Measurements from ENCODE around the gene SHOC1. TPM values are rescaled to one million over a fixed set of nuclear protein-coding genes. Genes with fewer than 3 reads are reported as not detected.

The SHOC1 gene
- total and polyA plus RNA-seq, 2 of the 4 experiments (the other 2 are of a cell fraction) = 0.03 TPM; not detected in 1

GRCh38 chr9:111836311-111836710, 41.6 kb upstream of the SHOC1 start:
- Histone ChIP-seq H3K4ac (ENCODE audit: low read depth, low read length) (no peak overlapping the region), H2AK9ac (replicated peaks; ENCODE audit: low read depth, low read length, poor library complexity) (no peak overlapping the region), H3K4me1 (ENCODE audit: control insufficient read depth, insufficient read depth, low read length) (no peaks in the 10 kb centered on the region; the same call in 1 of the 2 replicates), H2BK120ac (ENCODE audit: low read depth, low read length) (no peak overlapping the region), H2AK5ac (ENCODE audit: low read depth, low read length) (no peak overlapping the region), H3K18ac (ENCODE audit: low read depth, low read length) (no peak overlapping the region), H3K27me3 (ENCODE audit: control insufficient read depth, insufficient read depth, low read length) (no peaks in the 10 kb centered on the region), H4K5ac (ENCODE audit: low read depth, low read length) (no peak overlapping the region), H4K8ac (ENCODE audit: low read depth in 2 of 2, low read length in 2 of 2) (no peak overlapping the region), H3K4me2 (ENCODE audit: low read depth, low read length) (no peak overlapping the region), H3K14ac (replicated peaks; ENCODE audit: low read depth, low read length) (no peak overlapping the region), H2AFZ (replicated peaks; ENCODE audit: low read length, poor library complexity) (no peak overlapping the region), H3K23ac (ENCODE audit: low read depth, low read length) (no peak overlapping the region), H3K79me1 (ENCODE audit: low read depth in 1 of 2, low read length in 2 of 2) (0 out of 4 replicates have a peak, but pooled peaks cover 0 to 3% of the 10 kb centered on the region in 2 experiments), H2BK15ac (ENCODE audit: low read depth, low read length) (no peak overlapping the region), H3K9ac (ENCODE audit: low read depth, low read length) (no peak overlapping the region), H4K91ac (ENCODE audit: insufficient read depth, low read depth, low read length) (no peak overlapping the region), H4K20me1 (ENCODE audit: insufficient read depth, low read length) (no peaks in the 10 kb centered on the region), H3K9me3 (ENCODE audit: control insufficient read depth, insufficient read depth, low read length) (no peaks in the 10 kb centered on the region), H3K56ac (ENCODE audit: extremely low read depth, insufficient read depth, low read length) (no peak overlapping the region), H3K4me3 (ENCODE audit: insufficient read depth, low read depth, low read length) (no peak overlapping the region), H3K9me1 (ENCODE audit: insufficient read depth, low read length) (peaks cover 5% of the 10 kb centered on the region; the same call in 1 of the 2 replicates), H3K27ac (ENCODE audit: insufficient read depth, low read length) (no peak overlapping the region), H2BK5ac (ENCODE audit: low read depth, low read length, poor library complexity, severe bottlenecking) (no peak overlapping the region), H3K36me3 (ENCODE audit: control insufficient read depth, insufficient read depth, low read length) (no peaks in the 10 kb centered on the region), H2BK20ac (ENCODE audit: low read depth, low read length) (no peak overlapping the region)
- peak; percentile 30 for DNase-seq
- ChIA-PET POLR2A (ENCODE audit: unreplicated experiment) (interaction anchor here (0.6 kb wide), 1 partner anchor 77 kb away, joined by 4 read pairs; no protein-coding TSS in a partner anchor), CTCF (no interaction called here)
- in situ Hi-C loops (cut with MboI; ENCODE audit: low sequenced_read_pairs) = no loop called here
- BruUV-seq (replicated peaks) = no TSS peak
- no peak for ATAC-seq (ENCODE audit: low read depth)
- WGBS, 2 experiments (ENCODE audit: extremely low coverage in 2 of 2, insufficient read length in 1 of 2) = no CpG with 5 or more reads among the region's 2 CpGs
- dilution Hi-C loops (cut with HindIII; ENCODE audit: low sequenced_read_pairs, unreplicated experiment) = no loop called here
- intact Hi-C loops (cut with micrococcal nuclease) = no loop called here
- TF ChIP-seq MXI1 (IDR thresholded peaks at IDR 0.05; ENCODE audit: borderline replicate concordance, low read depth, low read length) = no peak

All from IMR-90 (cell line).